Measurements from ENCODE around the gene XCR1.
A peak's percentile ranks its signal among the peaks of the same experiment; 100 is the strongest.

The XCR1 gene

GRCh38 chr3:45984331-45985312 lies 42.7 kb downstream of the XCR1 start:
- no peak for DNase-seq (ENCODE audit: low read depth in 2 of 2)

GRCh38 chr3:45983770-45984169 lies 43.5 kb downstream of the XCR1 start:
- no peak for DNase-seq (ENCODE audit: low read depth in 2 of 2)

GRCh38 chr3:45981346-45982074 lies 45.8 kb downstream of the XCR1 start:
- no peak for DNase-seq (ENCODE audit: low read depth in 2 of 2)

- no peak for DNase-seq (ENCODE audit: low read depth in 2 of 2)
These were observed 46.5 kb downstream of the XCR1 start for GRCh38 chr3:45980819-45981218.

- no peak for DNase-seq (ENCODE audit: low read depth in 2 of 2)
These were observed 47.0 kb downstream of the XCR1 start for GRCh38 chr3:45980229-45980813.

GRCh38 chr3:45979378-45979777 lies 47.9 kb downstream of the XCR1 start:
- DNase-seq (ENCODE audit: low read depth in 2 of 2) = no peak

- no peak for DNase-seq (ENCODE audit: low read depth in 2 of 2)
These were observed 49.1 kb downstream of the XCR1 start for GRCh38 chr3:45978006-45978761.

GRCh38 chr3:45976191-45977091 lies 50.8 kb downstream of the XCR1 start:
- DNase-seq (ENCODE audit: low read depth in 2 of 2) = peak in 1 of 2 donors; percentile 9

GRCh38 chr3:45975686-45976085 lies 51.6 kb downstream of the XCR1 start:
- no peak for DNase-seq (ENCODE audit: low read depth in 2 of 2)

- DNase-seq (ENCODE audit: low read depth in 2 of 2) = no peak
These were observed 52.6 kb downstream of the XCR1 start for GRCh38 chr3:45974686-45975085.

- DNase-seq (ENCODE audit: low read depth in 2 of 2) = no peak
These were observed 54.5 kb downstream of the XCR1 start for GRCh38 chr3:45972534-45973402.

- DNase-seq (ENCODE audit: low read depth in 2 of 2) = no peak
These were observed 57.3 kb downstream of the XCR1 start for GRCh38 chr3:45969953-45970352.

- no peak for DNase-seq (ENCODE audit: low read depth in 2 of 2)
These were observed 58.2 kb downstream of the XCR1 start for GRCh38 chr3:45969116-45969515.

- no peak for DNase-seq (ENCODE audit: low read depth in 2 of 2)
These were observed 58.6 kb downstream of the XCR1 start for GRCh38 chr3:45968706-45969105.

- no peak for DNase-seq (ENCODE audit: low read depth in 2 of 2)
These were observed 59.1 kb downstream of the XCR1 start for GRCh38 chr3:45968149-45968548.

- no peak for DNase-seq (ENCODE audit: low read depth in 2 of 2)
These were observed 59.6 kb downstream of the XCR1 start for GRCh38 chr3:45967724-45968123.
